ENCODE results near the gene EEF1G.
"Not testable (repeated sequence)": the region's sequence is repeated elsewhere in the genome, so short reads cannot be mapped to it uniquely, and the experiment has no call there.

- TF ChIP-seq PATZ1 (CRISPR knock-in tag; IDR thresholded peaks at IDR 0.05); ZNF263 (CRISPR knock-in tag; IDR thresholded peaks at IDR 0.05); CTCF (CRISPR knock-in tag; IDR thresholded peaks at IDR 0.05); NFE2 (CRISPR knock-in tag; IDR thresholded peaks at IDR 0.05); ZNF501 (CRISPR knock-in tag; IDR thresholded peaks at IDR 0.05); ZNF629 (CRISPR knock-in tag; conservative IDR thresholded peaks at IDR 0.05); ZFP41 (CRISPR knock-in tag; IDR thresholded peaks at IDR 0.05; ENCODE audit: borderline replicate concordance): not testable (repeated sequence)
Measured at GRCh38 chr11:62550478-62550877, 23.2 kb downstream of the EEF1G start.

Measured in HepG2 (cell line).